A549 (cell line): Measurements from ENCODE around the gene BCL6B. TPM values are rescaled to one million over a fixed set of nuclear protein-coding genes. Genes with fewer than 3 reads are reported as not detected.

ENCODE experiments used
- ATAC-seq, 2 experiments: fragments of 200-7000 bp in 1 of 2; fragments of >200 bp in 1 of 2; cut with Nextera tagmentation in 1 of 2; cut with Tn5 transposase in 1 of 2; 3 replicates each; pipeline versions ENCODE4 v1.8.0 to v1.9.1; 2018 to 2020; ENCODE audit warnings: mild to moderate bottlenecking in 1 of 2, moderate library complexity in 1 of 2
- CTCF ChIA-PET: fragments of 300-600 bp; sonication (Branson Sonifier 250); formaldehyde crosslinking; extraction: SDS; loops from one replicate; lab custom pipeline; 2021; ENCODE audit warnings: antibody characterized with exemption, inconsistent platforms; lab: Yijun Ruan, JAX
- POLR2A ChIA-PET: fragments of 350-600 bp; formaldehyde crosslinking; extraction: SDS; loops from one replicate; lab custom pipeline; 2021; ENCODE audit warnings: antibody characterized with exemption, inconsistent platforms; lab: Yijun Ruan, JAX
- DNase-seq, 2 experiments: peaks; one replicate each; pipeline versions ENCODE4 v3.0.0 to v3.0.0-alpha.2; 2011 to 2016; ENCODE audit warnings: low read depth in 1 of 2, low spot score in 1 of 2
- FAIRE-seq: peaks from 2 replicates; lab custom pipeline; 2011; peaks lifted over from hg19 to GRCh38; lab: Jason Lieb, UNC
- H3K27ac ChIP-seq, 2 experiments: fragments of >200 bp; sonication (Bioruptor Twin); formaldehyde crosslinking; 3 replicates each; pipeline ENCODE4 v1.5.1; 2016 to 2017
- H3K4me1 ChIP-seq: fragments of >200 bp; sonication (Bioruptor Twin); formaldehyde crosslinking; 3 replicates; pipeline ENCODE4 v1.6.1; 2016
- H3K4me2 ChIP-seq: fragments of >200 bp; sonication (Bioruptor Twin); formaldehyde crosslinking; 3 replicates; pipeline ENCODE4 v1.6.1; 2016
- H3K4me3 ChIP-seq: fragments of >200 bp; sonication (Bioruptor Twin); formaldehyde crosslinking; 3 replicates; pipeline ENCODE4 v1.5.1; 2016
- H3K9me3 ChIP-seq: fragments of >200 bp; sonication (Bioruptor Twin); formaldehyde crosslinking; 3 replicates; pipeline ENCODE4 v1.6.1; 2016
- BHLHE40 ChIP-seq: IDR thresholded peaks from 2 replicates; pipeline ENCODE4 v1.6.1; 2012; ENCODE audit warnings: low read depth, low read length, inconsistent platforms
- CBX2 ChIP-seq: fragments of 200-600 bp; sonication (generic); IDR thresholded peaks from 2 replicates; pipeline ENCODE4 v1.6.1; 2016; ENCODE audit warnings: low read depth, mild to moderate bottlenecking, borderline replicate concordance
- CBX8 ChIP-seq: fragments of 200-600 bp; sonication (generic); IDR thresholded peaks from 2 replicates; pipeline ENCODE4 v1.6.1; 2016
- CEBPB ChIP-seq, 2 experiments: fragments of >200 bp in 1 of 2; sonication (Bioruptor Twin) in 1 of 2; formaldehyde crosslinking in 1 of 2; IDR thresholded peaks; 2 replicates each; pipeline ENCODE4 v1.6.1; 2012 to 2016
- CTCF ChIP-seq: fragments of >200 bp; sonication (Bioruptor Twin); formaldehyde crosslinking; IDR thresholded peaks from 3 replicates; pipeline ENCODE4 v1.5.1; 2016
- EHMT2 ChIP-seq: fragments of 200-600 bp; sonication (generic); IDR thresholded peaks from 2 replicates; pipeline ENCODE4 v1.6.1; 2016; ENCODE audit warnings: antibody characterized with exemption, low read depth, mild to moderate bottlenecking, moderate library complexity
- ELK1 ChIP-seq: fragments of 150-350 bp; IDR thresholded peaks from 2 replicates; pipeline ENCODE4 v1.6.1; 2014; ENCODE audit warnings: low read depth, mild to moderate bottlenecking, low read length
- EP300 ChIP-seq, 2 experiments: fragments of >200 bp; sonication (Bioruptor Twin); formaldehyde crosslinking; IDR thresholded peaks; 2 replicates in 1 of 2; 3 replicates in 1 of 2; pipeline ENCODE4 v1.6.1; 2016 to 2017
- FOSL2 ChIP-seq, 2 experiments: fragments of 450-650 bp in 1 of 2; fragments of >200 bp in 1 of 2; sonication (Bioruptor Twin) in 1 of 2; formaldehyde crosslinking; IDR thresholded peaks; 2 replicates each; pipeline versions ENCODE4 v1.5.0 to v1.6.1; 2016 to 2020; ENCODE audit warnings: mild to moderate bottlenecking in 1 of 2, moderate library complexity in 1 of 2
- FOXS1 ChIP-seq: fragments of 250-450 bp; sonication (Bioruptor Pico); IDR thresholded peaks from 2 replicates; pipeline ENCODE4 v1.5.0; 2020; ENCODE audit warnings: mild to moderate bottlenecking, moderate library complexity
- GATA3 ChIP-seq: IDR thresholded peaks from 2 replicates; pipeline ENCODE4 v1.6.1; 2012; ENCODE audit warnings: borderline replicate concordance
- HEYL ChIP-seq: fragments of 250-450 bp; sonication (Bioruptor Pico); IDR thresholded peaks from 2 replicates; pipeline ENCODE4 v1.8.0; 2021; ENCODE audit warnings: mild to moderate bottlenecking, moderate library complexity
- HOXA7 ChIP-seq: fragments of 250-450 bp; sonication (Bioruptor Pico); IDR thresholded peaks from 2 replicates; pipeline ENCODE4 v1.5.0; 2020; ENCODE audit warnings: mild to moderate bottlenecking, moderate library complexity
- HOXB5 ChIP-seq: fragments of 250-450 bp; sonication (Bioruptor Pico); IDR thresholded peaks from 2 replicates; pipeline ENCODE4 v1.5.0; 2020; ENCODE audit warnings: mild to moderate bottlenecking, moderate library complexity
- JUNB ChIP-seq: fragments of >200 bp; sonication (Bioruptor Twin); formaldehyde crosslinking; IDR thresholded peaks from 2 replicates; pipeline ENCODE4 v1.6.1; 2016
- MAX ChIP-seq: IDR thresholded peaks from 2 replicates; pipeline ENCODE4 v1.6.1; 2012
- POLR2A ChIP-seq: IDR thresholded peaks from 2 replicates; pipeline ENCODE4 v1.6.1; 2012; ENCODE audit warnings: mild to moderate bottlenecking, low read length
- RFX5 ChIP-seq: fragments of 450-650 bp; IDR thresholded peaks from 2 replicates; pipeline ENCODE4 v1.7.1; 2014; ENCODE audit warnings: antibody characterized with exemption, mild to moderate bottlenecking, moderate library complexity
- RNF2 ChIP-seq: fragments of 200-600 bp; sonication (generic); IDR thresholded peaks from 2 replicates; pipeline ENCODE4 v1.6.1; 2016; ENCODE audit warnings: low read depth, mild to moderate bottlenecking, antibody characterized with exemption, moderate library complexity, borderline replicate concordance
- SREBF2 ChIP-seq: fragments of 450-650 bp; IDR thresholded peaks from 2 replicates; pipeline ENCODE4 v1.6.1; 2014; ENCODE audit warnings: mild to moderate bottlenecking, moderate library complexity
- USF2 ChIP-seq: fragments of 450-650 bp; IDR thresholded peaks from 2 replicates; pipeline ENCODE4 v1.6.1; 2014; ENCODE audit warnings: antibody characterized with exemption
- WGBS: methylation state at CpG from one replicate; pipeline ENCODE4 v1.1.6; 2017; ENCODE audit errors: missing lambda C conversion rate; 5-methylcytosine and 5-hydroxymethylcytosine counted together
- polyA plus RNA-seq, 4 experiments: library from polyadenylated mRNA; depleted of rRNA in 3 of 4; stranded (reverse); fragments of >200 nt; fragmentation: RNase III in 1 of 4; extraction: RNeasy Plus Mini Kit Qiagen cat#74134 plus additional on column Dnase treatment in 1 of 4; gene quantifications; 2 replicates in 3 of 4; 3 replicates in 1 of 4; pipeline ENCODE4 v1.2.3, GENCODE V29; 2011 to 2017
- TF ChIP-seq, protein P1 (sequence below): fragments of 250-450 bp; sonication (Bioruptor Pico); IDR thresholded peaks from 2 replicates; pipeline ENCODE4 v1.5.0; 2021; ENCODE audit warnings: mild to moderate bottlenecking, moderate library complexity, borderline replicate concordance
- TF ChIP-seq, protein P2 (sequence below): fragments of 200-600 bp; sonication (generic); IDR thresholded peaks from 2 replicates; pipeline ENCODE4 v1.6.1; 2016; ENCODE audit warnings: antibody characterized with exemption, mild to moderate bottlenecking, moderate library complexity

The BCL6B gene
- polyA plus RNA-seq, 2 of the 4 experiments (the other 2 are of a cell fraction), result 0.04 TPM; not detected in 1

DNA sequence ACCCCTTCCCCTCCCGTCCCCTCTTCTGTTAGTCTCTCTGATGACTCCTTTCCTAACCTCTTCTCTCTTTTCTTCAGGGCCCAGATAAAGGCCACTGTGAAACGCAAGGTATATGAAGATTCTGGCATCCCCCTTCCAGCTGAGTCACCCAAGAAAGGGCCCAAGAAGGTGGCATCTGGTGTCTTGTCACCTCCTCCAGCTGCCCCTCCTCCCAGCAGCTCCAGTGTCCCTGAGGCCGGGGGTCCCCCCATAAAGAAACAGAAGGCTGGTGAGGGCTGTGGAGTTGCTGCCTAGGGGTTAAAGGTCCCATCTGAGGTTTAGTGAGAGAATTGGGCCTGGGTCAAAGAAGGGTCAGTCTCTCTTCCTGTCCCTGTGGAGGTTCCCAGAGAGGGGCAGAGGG, 6.4 kb upstream of the BCL6B start:
- WGBS, result 88% methylated on average over 3 of the region's 3 CpGs
- CTCF ChIA-PET, result interaction anchor here (0.7 to 11.4 kb wide), 13 partner anchors 9 to 544 kb away, joined by 3 to 77 read pairs (median 5); no protein-coding TSS in a partner anchor
- Histone ChIP-seq H3K4me2 (no peak overlapping the region), H3K4me3 (no peak overlapping the region), H3K27ac (no peak overlapping the region), H3K9me3 (no peaks in the 10 kb centered on the region), H3K4me1 (peaks cover 27% of the 10 kb centered on the region)
- TF ChIP-seq, protein P1, sequence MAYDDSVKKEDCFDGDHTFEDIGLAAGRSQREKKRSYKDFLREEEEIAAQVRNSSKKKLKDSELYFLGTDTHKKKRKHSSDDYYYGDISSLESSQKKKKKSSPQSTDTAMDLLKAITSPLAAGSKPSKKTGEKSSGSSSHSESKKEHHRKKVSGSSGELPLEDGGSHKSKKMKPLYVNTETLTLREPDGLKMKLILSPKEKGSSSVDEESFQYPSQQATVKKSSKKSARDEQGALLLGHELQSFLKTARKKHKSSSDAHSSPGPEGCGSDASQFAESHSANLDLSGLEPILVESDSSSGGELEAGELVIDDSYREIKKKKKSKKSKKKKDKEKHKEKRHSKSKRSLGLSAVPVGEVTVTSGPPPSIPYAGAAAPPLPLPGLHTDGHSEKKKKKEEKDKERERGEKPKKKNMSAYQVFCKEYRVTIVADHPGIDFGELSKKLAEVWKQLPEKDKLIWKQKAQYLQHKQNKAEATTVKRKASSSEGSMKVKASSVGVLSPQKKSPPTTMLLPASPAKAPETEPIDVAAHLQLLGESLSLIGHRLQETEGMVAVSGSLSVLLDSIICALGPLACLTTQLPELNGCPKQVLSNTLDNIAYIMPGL (CRISPR knock-in tag), result no peak
- TF ChIP-seq GATA3 (no peak), HEYL (CRISPR knock-in tag) (no peak), HOXB5 (no peak), CBX2 (no peak), ELK1 (no peak), FOSL2 (IDR thresholded peaks at IDR 0.05) (no peak), FOSL2 (CRISPR knock-in tag; IDR thresholded peaks at IDR 0.05) (no peak), POLR2A (no peak)
- TF ChIP-seq, protein P2, sequence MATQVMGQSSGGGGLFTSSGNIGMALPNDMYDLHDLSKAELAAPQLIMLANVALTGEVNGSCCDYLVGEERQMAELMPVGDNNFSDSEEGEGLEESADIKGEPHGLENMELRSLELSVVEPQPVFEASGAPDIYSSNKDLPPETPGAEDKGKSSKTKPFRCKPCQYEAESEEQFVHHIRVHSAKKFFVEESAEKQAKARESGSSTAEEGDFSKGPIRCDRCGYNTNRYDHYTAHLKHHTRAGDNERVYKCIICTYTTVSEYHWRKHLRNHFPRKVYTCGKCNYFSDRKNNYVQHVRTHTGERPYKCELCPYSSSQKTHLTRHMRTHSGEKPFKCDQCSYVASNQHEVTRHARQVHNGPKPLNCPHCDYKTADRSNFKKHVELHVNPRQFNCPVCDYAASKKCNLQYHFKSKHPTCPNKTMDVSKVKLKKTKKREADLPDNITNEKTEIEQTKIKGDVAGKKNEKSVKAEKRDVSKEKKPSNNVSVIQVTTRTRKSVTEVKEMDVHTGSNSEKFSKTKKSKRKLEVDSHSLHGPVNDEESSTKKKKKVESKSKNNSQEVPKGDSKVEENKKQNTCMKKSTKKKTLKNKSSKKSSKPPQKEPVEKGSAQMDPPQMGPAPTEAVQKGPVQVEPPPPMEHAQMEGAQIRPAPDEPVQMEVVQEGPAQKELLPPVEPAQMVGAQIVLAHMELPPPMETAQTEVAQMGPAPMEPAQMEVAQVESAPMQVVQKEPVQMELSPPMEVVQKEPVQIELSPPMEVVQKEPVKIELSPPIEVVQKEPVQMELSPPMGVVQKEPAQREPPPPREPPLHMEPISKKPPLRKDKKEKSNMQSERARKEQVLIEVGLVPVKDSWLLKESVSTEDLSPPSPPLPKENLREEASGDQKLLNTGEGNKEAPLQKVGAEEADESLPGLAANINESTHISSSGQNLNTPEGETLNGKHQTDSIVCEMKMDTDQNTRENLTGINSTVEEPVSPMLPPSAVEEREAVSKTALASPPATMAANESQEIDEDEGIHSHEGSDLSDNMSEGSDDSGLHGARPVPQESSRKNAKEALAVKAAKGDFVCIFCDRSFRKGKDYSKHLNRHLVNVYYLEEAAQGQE, result no peak
- DNase-seq, result no peak
- POLR2A ChIA-PET, result interaction anchor here (1.3 kb wide), 1 partner anchor 19 kb away, joined by 3 read pairs; the partner anchor contains the start of gene SLC16A13
- FAIRE-seq, result no peak
- ATAC-seq, result no peak

DNA sequence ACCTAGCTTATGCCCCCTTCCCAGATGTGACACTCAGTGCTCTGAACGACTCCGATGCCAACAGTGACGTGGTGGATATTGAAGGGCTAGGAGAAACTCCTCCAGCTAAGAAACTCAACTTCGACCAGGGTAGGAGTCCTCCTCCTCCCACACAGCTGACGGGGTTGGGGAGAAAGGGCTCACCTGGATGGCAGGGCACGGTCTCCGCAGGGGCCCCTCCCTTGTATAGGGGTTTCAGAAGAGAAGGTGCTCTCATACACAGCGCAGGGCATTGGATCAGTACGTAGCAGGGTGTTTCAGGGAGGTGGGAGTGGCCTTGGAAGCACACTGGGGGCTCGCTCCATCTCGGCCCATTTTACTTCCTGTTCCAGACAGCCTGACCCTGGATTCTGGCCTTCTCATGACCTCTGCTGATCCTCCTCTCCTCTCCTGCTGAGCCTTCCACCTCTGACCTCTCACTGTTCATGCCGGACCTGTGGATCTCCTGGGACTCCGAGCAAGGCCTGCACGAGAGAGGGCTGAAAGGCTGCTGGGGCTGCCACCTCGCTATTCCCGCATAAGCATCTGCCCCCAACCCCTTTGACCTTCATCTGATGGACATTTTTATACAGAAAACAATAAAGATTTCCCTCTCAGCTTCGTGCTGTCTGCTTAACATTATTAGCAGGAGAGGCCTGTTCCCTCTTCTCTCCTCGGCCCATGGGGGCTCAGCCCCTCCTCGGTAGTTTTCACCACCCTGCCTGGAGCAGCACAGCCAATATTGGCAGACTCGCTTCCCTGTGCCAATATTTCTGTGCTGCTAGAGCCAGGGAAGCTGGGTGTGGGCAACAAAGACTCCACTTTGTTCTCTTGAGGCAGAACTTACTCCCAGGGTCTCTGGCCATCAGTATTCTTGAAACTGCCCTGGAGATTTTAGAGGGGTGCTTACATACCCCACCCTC, 5.7 kb upstream of the BCL6B start:
- peaks cover 31% of the 10 kb centered on the region for H3K4me1 ChIP-seq
- ATAC-seq (no peak), FAIRE-seq (no peak), DNase-seq (no peak)
- H3K27ac ChIP-seq, result no peak overlapping the region
- H3K4me3 ChIP-seq, result no peak overlapping the region
- H3K9me3 ChIP-seq, result no peaks in the 10 kb centered on the region
- POLR2A ChIA-PET, result interaction anchor here (1.3 kb wide), 1 partner anchor 19 kb away, joined by 3 read pairs; the partner anchor contains the start of gene SLC16A13
- CTCF ChIA-PET, result interaction anchor here (0.6 to 11.4 kb wide), 11 partner anchors 8 to 544 kb away, joined by 3 to 77 read pairs (median 5); no protein-coding TSS in a partner anchor
- TF ChIP-seq MAX (no peak), FOXS1 (no peak), SREBF2 (no peak), CBX8 (no peak)
- no peak overlapping the region for H3K4me2 ChIP-seq
- WGBS, result 90% methylated on average over 20 of the region's 20 CpGs

GRCh38 chr17:7017827-7018200, 5.0 kb upstream of the BCL6B start:
- 87% methylated on average over 12 of the region's 12 CpGs for WGBS
- CTCF ChIA-PET, result interaction anchor here (0.6 to 11.4 kb wide), 3 partner anchors 175 to 545 kb away, joined by 3 to 77 read pairs (median 6); no protein-coding TSS in a partner anchor
- TF ChIP-seq CEBPB (IDR thresholded peaks at IDR 0.05) (no peak), RNF2 (no peak), GATA3 (no peak), CTCF (no peak), HOXA7 (CRISPR knock-in tag) (no peak), RFX5 (no peak), EHMT2 (no peak), BHLHE40 (no peak), JUNB (no peak), POLR2A (no peak), USF2 (no peak), EP300 (IDR thresholded peaks at IDR 0.05) (no peak)

More at GRCh38 chr17:7017827-7018200, 5.0 kb upstream of the BCL6B start:
- no peak for ATAC-seq
- Histone ChIP-seq H3K4me2 (no peak overlapping the region), H3K9me3 (no peaks in the 10 kb centered on the region), H3K4me3 (no peak overlapping the region), H3K27ac (no peak overlapping the region), H3K4me1 (peaks cover 31% of the 10 kb centered on the region)
- FAIRE-seq, result no peak
- DNase-seq, result no peak
- POLR2A ChIA-PET, result no interaction called here
